Hair follicle dermal papilla cell (primary cell): ENCODE measurements around the gene NTHL1. TPM values are rescaled to one million over a fixed set of nuclear protein-coding genes. Genes with fewer than 3 reads are reported as not detected.

ENCODE experiments used
- small RNA-seq: library from RNA; depleted of rRNA; stranded (forward); fragments of <200 nt; gene quantifications from one replicate; pipeline ENCODE3, GENCODE V24; 2012
- total RNA-seq: library from RNA; depleted of rRNA; stranded (reverse); fragments of >200 nt; gene quantifications from 2 replicates; pipeline ENCODE4 v1.2.3, GENCODE V29; 2012

NTHL1 gene
- 23.6 and 24.7 TPM in 2 replicates for total RNA-seq

DNA sequence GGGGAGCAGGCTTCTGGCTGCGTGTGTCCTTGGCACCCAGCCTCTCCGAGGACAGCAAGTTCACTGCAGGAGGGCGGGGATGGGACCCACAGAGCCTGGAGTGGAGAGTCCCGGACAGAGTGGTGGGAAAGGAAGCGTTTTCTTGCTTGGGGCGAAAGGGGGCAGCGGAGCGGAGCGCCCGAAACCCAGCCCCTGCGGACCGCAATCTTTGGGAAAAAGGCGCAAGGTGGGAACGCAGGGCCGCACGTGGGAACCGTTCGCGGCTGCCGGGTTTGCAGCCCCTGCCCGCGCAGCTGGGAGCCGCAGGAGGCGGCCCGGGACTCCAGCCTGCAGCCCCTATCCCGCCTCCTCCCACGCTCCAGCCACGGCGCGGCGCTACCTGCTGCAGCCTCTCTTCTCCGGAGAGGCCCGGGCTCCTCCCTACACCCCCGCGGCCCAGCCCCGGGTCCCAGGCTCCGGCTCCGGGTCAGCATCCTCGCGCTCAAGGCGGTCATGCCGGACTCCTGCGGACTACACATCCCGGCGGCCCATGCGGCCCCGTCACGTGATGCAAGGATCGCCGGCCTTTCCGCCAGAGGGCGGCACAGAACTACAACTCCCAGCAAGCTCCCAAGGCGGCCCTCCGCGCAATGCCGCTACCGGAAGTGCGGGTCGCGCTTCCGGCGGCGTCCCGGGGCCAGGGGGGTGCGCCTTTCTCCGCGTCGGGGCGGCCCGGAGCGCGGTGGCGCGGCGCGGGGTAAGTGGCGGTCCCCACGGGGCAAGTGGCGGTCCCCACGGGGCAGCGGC lies at the start of gene NTHL1, which contains the start of gene TSC2:
NTHL1 (minus strand) TSS at position 505 of the 786 bp plus-strand sequence; CDS start at position 494, 11 bp downstream.
TSC2 (plus strand) TSS at position 656 of the 786 bp plus-strand sequence. CDS start 631 bp downstream, outside the sequence.

DNA sequence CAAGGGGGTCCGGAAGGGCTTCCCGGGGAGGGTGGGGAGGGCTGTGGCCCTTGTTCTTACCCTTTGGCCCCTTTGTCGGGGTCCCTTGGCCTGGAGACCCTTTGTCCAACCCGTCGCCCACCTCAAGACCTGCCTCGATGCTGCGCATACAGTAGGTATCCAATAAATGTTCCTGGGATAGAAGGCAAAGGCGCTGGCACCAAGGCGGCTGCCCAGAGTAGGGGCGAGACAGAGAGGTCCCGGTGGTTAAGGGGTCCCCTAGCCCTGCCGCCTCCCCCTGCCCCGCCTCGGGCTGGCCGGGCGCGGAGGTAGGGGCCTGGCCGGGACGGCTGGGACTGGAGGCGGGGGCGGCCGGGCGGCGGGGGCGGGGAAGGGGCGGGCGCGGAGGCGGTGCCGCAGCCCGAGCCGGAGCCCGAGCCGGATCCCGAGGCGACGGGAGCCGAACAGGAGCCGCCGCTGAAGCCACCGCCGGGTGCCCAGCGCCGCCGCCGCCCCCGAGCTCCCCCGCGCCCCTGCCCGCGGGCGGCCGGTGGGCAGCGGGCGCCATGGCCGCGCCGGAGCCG lies 21.1 kb downstream of the NTHL1 start, which contains the start of gene NHERF2:
NHERF2 (plus strand) TSS at position 442 of the 563 bp plus-strand sequence; CDS start at position 546, 104 bp downstream.

DNA sequence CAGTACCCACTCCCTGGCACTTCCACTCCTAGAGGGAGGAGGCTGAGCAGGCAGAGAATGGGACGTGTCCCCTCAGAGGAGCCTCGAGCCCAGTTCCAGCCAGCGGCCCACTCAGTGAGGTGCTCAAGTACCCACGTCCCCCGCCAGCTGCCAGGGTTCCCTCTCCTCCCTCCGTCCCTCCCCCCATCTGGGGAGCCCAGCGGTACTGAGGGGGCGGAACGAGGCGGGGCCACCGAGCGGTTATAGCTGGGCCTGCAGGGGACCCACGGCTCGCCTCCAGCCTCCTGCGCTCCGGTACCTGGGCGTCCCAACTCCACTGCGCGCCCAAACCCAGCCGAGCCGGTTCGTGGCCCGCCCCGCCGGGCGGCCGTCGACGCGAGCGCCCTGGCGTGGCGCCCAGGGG lies 28.1 kb downstream of the NTHL1 start, which contains the start of gene NPW:
NPW (plus strand) TSS at position 268 of the 403 bp plus-strand sequence.

DNA sequence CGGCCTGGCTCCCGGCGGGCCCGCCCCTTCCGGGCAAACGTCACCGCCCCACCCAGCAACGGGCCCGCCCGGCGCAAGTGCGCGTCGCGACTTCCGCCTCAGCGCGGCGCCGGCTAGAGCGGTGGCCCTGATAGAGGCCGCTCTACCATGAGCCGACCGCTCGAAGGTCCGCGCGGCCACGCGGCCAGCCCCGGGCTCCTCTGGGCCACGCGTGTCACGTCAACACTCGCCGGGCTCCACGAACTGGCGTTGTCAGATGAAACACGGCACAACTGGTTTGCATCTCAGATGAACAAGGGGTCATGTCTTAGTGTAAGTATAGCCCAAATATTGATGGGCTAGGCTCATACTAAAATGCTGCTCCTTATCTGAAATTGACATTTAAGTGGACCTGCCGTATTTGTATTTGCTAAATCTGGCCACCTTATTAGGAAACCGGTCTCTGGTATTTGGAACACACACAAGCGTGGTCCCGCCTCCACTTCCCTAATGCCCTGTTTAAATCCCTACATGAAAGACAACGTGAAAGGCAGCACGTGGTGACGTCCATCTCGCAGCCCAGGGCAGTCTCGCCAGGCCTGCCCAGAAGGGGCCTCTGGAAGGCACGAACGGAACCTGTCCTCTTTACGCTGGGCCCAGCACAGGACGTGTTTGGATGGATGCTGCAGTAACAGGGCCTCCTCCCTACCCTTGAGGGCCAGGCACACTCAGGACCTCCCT lies 37.7 kb downstream of the NTHL1 start, which contains the start of gene ZNF598:
ZNF598 (minus strand) TSS at position 31 of the 720 bp plus-strand sequence.

Small RNA genes within 50 kb of the gene (small RNA-seq; reads per million reads assigned to genes)
- gene MIR1225 (not detected), gene RN7SL219P (not detected)

Other genes with a start within 250 kb of the NTHL1 start
- gene HAGH, start 221.0 kb downstream of the NTHL1 start, total RNA-seq, result 12.8 and 17.2 TPM in 2 replicates
- 34.7 and 37.8 TPM in 2 replicates for gene FAHD1, start 220.6 kb downstream of the NTHL1 start, total RNA-seq
- gene MEIOB, start 175.7 kb downstream of the NTHL1 start, total RNA-seq, result 0.61 and 1.1 TPM in 2 replicates
- gene HS3ST6, start 129.4 kb downstream of the NTHL1 start, total RNA-seq, result 0.16 TPM in 1 of 2 replicates, not detected in the other
- 15.3 and 24.9 TPM in 2 replicates for gene MSRB1, start 104.6 kb downstream of the NTHL1 start, total RNA-seq
- gene RPL3L, start 93.1 kb downstream of the NTHL1 start, total RNA-seq, result not detected in 2 replicates
- 63.9 and 89.5 TPM in 2 replicates for gene NDUFB10, start 88.3 kb downstream of the NTHL1 start, total RNA-seq
- gene RPS2, start 83.0 kb downstream of the NTHL1 start, total RNA-seq, result 1,254 and 1,380 TPM in 2 replicates
- not detected in 2 replicates for gene RNF151, start 81.0 kb downstream of the NTHL1 start, total RNA-seq
- 23.9 and 26.9 TPM in 2 replicates for gene TBL3, start 75.8 kb downstream of the NTHL1 start, total RNA-seq
- gene NOXO1, start 66.4 kb downstream of the NTHL1 start, total RNA-seq, result 0.12 TPM in 1 of 2 replicates, not detected in the other
- 10.7 and 11.4 TPM in 2 replicates for gene GFER, start 63.6 kb downstream of the NTHL1 start, total RNA-seq
- gene SYNGR3, start 57.9 kb downstream of the NTHL1 start, total RNA-seq, result 1.1 and 1.9 TPM in 2 replicates
- gene ZNF598, start 38.0 kb downstream of the NTHL1 start, total RNA-seq, result 30.1 and 30.8 TPM in 2 replicates
- not detected in 2 replicates for gene NPW, start 28.0 kb downstream of the NTHL1 start, total RNA-seq
- 33.9 and 35.0 TPM in 2 replicates for gene NHERF2, start 20.9 kb downstream of the NTHL1 start, total RNA-seq
- 73.8 and 84.7 TPM in 2 replicates for gene TSC2, start 151 bp upstream of the NTHL1 start, total RNA-seq
- 179 and 232 TPM in 2 replicates for gene PKD1, start 88.1 kb upstream of the NTHL1 start, total RNA-seq
- 0.61 and 0.97 TPM in 2 replicates for gene RAB26, start 100.8 kb upstream of the NTHL1 start, total RNA-seq
- gene TRAF7, start 107.9 kb upstream of the NTHL1 start, total RNA-seq, result 60.2 and 78.9 TPM in 2 replicates
- 0.12 and 0.16 TPM in 2 replicates for gene CASKIN1, start 148.8 kb upstream of the NTHL1 start, total RNA-seq
- 38.0 and 41.0 TPM in 2 replicates for gene MLST8, start 157.6 kb upstream of the NTHL1 start, total RNA-seq
- 0.65 and 1.1 TPM in 2 replicates for gene BRICD5, start 163.0 kb upstream of the NTHL1 start, total RNA-seq
- gene PGP, start 167.0 kb upstream of the NTHL1 start, total RNA-seq, result 9.9 and 12.4 TPM in 2 replicates
- gene E4F1, start 175.8 kb upstream of the NTHL1 start, total RNA-seq, result 27.2 and 33.3 TPM in 2 replicates
- 0.85 and 0.97 TPM in 2 replicates for gene DNASE1L2, start 188.6 kb upstream of the NTHL1 start, total RNA-seq
- gene ECI1, start 203.8 kb upstream of the NTHL1 start, total RNA-seq, result 35.7 and 37.3 TPM in 2 replicates
- gene RNPS1, start 220.3 kb upstream of the NTHL1 start, total RNA-seq, result 68.7 and 69.3 TPM in 2 replicates